Measurements from ENCODE around the gene BAK1.

BAK1 gene

GRCh38 chr6:33610067-33610466 lies 30.0 kb upstream of the BAK1 start:
- no peak overlapping the region for H3K9ac ChIP-seq (ENCODE audit: low read length)
- no peaks in the 10 kb centered on the region; the same call in 1 of the 2 replicates for H3K36me3 ChIP-seq (ENCODE audit: insufficient read depth, low read length)
- H2AFZ ChIP-seq (ENCODE audit: low read length), result no peak overlapping the region
- H3K27me3 ChIP-seq (ENCODE audit: insufficient read depth, low read length), result peaks cover 4% of the 10 kb centered on the region; the same call in 1 of the 2 replicates
- H3K4me3 ChIP-seq (ENCODE audit: low read depth, low read length, poor library complexity, severe bottlenecking), result no peak overlapping the region
- no peaks in the 10 kb centered on the region for H3K9me3 ChIP-seq (ENCODE audit: low read length)
- H3K9me2 ChIP-seq (ENCODE audit: low read depth, low read length), result no peaks in the 10 kb centered on the region
- peaks cover 6% of the 10 kb centered on the region for H3K4me1 ChIP-seq (ENCODE audit: insufficient read depth, low read length, severe bottlenecking)
- H4K20me1 ChIP-seq (ENCODE audit: insufficient read depth, low read length), result no peaks in the 10 kb centered on the region
- TF ChIP-seq CTCF (IDR thresholded peaks at IDR 0.05; ENCODE audit: low read length), result no peak
- TF ChIP-seq EZH2 (IDR thresholded peaks at IDR 0.05; ENCODE audit: borderline replicate concordance, low read length), result no peak
- no peaks in the 10 kb centered on the region for H3F3A ChIP-seq (ENCODE audit: insufficient read depth, low read length)
- H3K4me2 ChIP-seq (ENCODE audit: low read length), result no peak overlapping the region
- no peak overlapping the region for H3K27ac ChIP-seq (ENCODE audit: low read depth, low read length, poor library complexity, severe bottlenecking)
- no peaks in the 10 kb centered on the region for H3K79me2 ChIP-seq (ENCODE audit: insufficient read depth, low read length)

- Histone ChIP-seq H3K4me3 (ENCODE audit: low read depth, low read length, poor library complexity, severe bottlenecking) (no peak overlapping the region), H3K36me3 (ENCODE audit: insufficient read depth, low read length) (no peaks in the 10 kb centered on the region; the same call in 1 of the 2 replicates), H3K27ac (ENCODE audit: low read depth, low read length, poor library complexity, severe bottlenecking) (no peak overlapping the region), H3F3A (ENCODE audit: insufficient read depth, low read length) (no peaks in the 10 kb centered on the region), H3K79me2 (ENCODE audit: insufficient read depth, low read length) (no peaks in the 10 kb centered on the region), H3K4me1 (ENCODE audit: insufficient read depth, low read length, severe bottlenecking) (peaks cover 6% of the 10 kb centered on the region), H3K9me2 (ENCODE audit: low read depth, low read length) (no peaks in the 10 kb centered on the region), H2AFZ (ENCODE audit: low read length) (no peak overlapping the region), H4K20me1 (ENCODE audit: insufficient read depth, low read length) (no peaks in the 10 kb centered on the region), H3K9ac (ENCODE audit: low read length) (no peak overlapping the region), H3K27me3 (ENCODE audit: insufficient read depth, low read length) (peaks cover 4% of the 10 kb centered on the region; the same call in 1 of the 2 replicates), H3K4me2 (ENCODE audit: low read length) (no peak overlapping the region), H3K9me3 (ENCODE audit: low read length) (no peaks in the 10 kb centered on the region)
- TF ChIP-seq EZH2 (IDR thresholded peaks at IDR 0.05; ENCODE audit: borderline replicate concordance, low read length) (no peak), CTCF (IDR thresholded peaks at IDR 0.05; ENCODE audit: low read length) (no peak)
Observed at GRCh38 chr6:33609528-33609927, 29.5 kb upstream of the BAK1 start.

- no peak overlapping the region for H3K9ac ChIP-seq (ENCODE audit: low read length)
- H3K4me3 ChIP-seq (ENCODE audit: low read depth, low read length, poor library complexity, severe bottlenecking), result no peak overlapping the region
- no peaks in the 10 kb centered on the region for H3K79me2 ChIP-seq (ENCODE audit: insufficient read depth, low read length)
- H3F3A ChIP-seq (ENCODE audit: insufficient read depth, low read length), result no peaks in the 10 kb centered on the region
- H3K27me3 ChIP-seq (ENCODE audit: insufficient read depth, low read length), result peaks cover 4% of the 10 kb centered on the region; the same call in 1 of the 2 replicates
- H4K20me1 ChIP-seq (ENCODE audit: insufficient read depth, low read length), result no peaks in the 10 kb centered on the region
- H3K4me1 ChIP-seq (ENCODE audit: insufficient read depth, low read length, severe bottlenecking), result peaks cover 6% of the 10 kb centered on the region
- H3K27ac ChIP-seq (ENCODE audit: low read depth, low read length, poor library complexity, severe bottlenecking), result no peak overlapping the region
- no peaks in the 10 kb centered on the region for H3K9me2 ChIP-seq (ENCODE audit: low read depth, low read length)
- no peak overlapping the region for H3K4me2 ChIP-seq (ENCODE audit: low read length)
- H2AFZ ChIP-seq (ENCODE audit: low read length), result no peak overlapping the region
- no peaks in the 10 kb centered on the region; the same call in 1 of the 2 replicates for H3K36me3 ChIP-seq (ENCODE audit: insufficient read depth, low read length)
- no peaks in the 10 kb centered on the region for H3K9me3 ChIP-seq (ENCODE audit: low read length)
- no peak for TF ChIP-seq CTCF (IDR thresholded peaks at IDR 0.05; ENCODE audit: low read length)
- no peak for TF ChIP-seq EZH2 (IDR thresholded peaks at IDR 0.05; ENCODE audit: borderline replicate concordance, low read length)
Observed at GRCh38 chr6:33609019-33609418, 28.9 kb upstream of the BAK1 start.

Measured in OCI-LY1 (cell line).